AG09309 (cell line): ENCODE results near the gene DAW1.
"Not testable (repeated sequence)": the region's sequence is repeated elsewhere in the genome, so short reads cannot be mapped to it uniquely, and the experiment has no call there.

Experiments used
- DNase-seq: peaks from one replicate; pipeline ENCODE4 v3.0.0-alpha.2; 2010; ENCODE audit warnings: low read depth
- H3K4me3 ChIP-seq: 2 replicates; pipeline ENCODE4 v1.5.1; 2011; ENCODE audit warnings: mild to moderate bottlenecking, low read depth, low read length, moderate library complexity; ENCODE audit not compliant: control insufficient read depth
- TF ChIP-seq, protein P1 (sequence below): IDR thresholded peaks from 2 replicates; pipeline ENCODE4 v1.5.1; 2011; ENCODE audit warnings: mild to moderate bottlenecking, low read depth, low read length, inconsistent platforms; ENCODE audit not compliant: insufficient read depth, control insufficient read depth; ENCODE audit errors: missing control alignments

The DAW1 gene

DNA sequence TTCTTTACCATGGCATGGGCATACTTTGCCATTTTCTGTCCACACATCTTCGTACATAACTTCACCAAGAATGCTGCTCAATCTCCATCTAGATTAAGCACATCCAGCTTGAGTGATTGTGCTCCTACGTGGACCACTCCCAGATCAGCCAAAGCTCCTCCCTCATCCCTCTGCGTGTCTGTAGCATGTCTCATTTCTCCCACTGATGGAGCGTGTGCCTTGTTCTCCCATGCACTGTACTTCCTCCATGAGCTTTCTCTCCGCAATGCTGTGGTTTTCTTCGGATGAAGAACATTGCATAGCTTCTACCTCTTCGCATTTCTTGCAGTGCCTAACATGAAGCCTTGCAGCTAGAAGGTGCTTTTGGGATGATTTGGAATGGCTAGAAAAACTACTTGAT, 44.3 kb upstream of the DAW1 start:
- DNase-seq = no peak
- no peak overlapping the region for H3K4me3 ChIP-seq
- TF ChIP-seq, protein P1, sequence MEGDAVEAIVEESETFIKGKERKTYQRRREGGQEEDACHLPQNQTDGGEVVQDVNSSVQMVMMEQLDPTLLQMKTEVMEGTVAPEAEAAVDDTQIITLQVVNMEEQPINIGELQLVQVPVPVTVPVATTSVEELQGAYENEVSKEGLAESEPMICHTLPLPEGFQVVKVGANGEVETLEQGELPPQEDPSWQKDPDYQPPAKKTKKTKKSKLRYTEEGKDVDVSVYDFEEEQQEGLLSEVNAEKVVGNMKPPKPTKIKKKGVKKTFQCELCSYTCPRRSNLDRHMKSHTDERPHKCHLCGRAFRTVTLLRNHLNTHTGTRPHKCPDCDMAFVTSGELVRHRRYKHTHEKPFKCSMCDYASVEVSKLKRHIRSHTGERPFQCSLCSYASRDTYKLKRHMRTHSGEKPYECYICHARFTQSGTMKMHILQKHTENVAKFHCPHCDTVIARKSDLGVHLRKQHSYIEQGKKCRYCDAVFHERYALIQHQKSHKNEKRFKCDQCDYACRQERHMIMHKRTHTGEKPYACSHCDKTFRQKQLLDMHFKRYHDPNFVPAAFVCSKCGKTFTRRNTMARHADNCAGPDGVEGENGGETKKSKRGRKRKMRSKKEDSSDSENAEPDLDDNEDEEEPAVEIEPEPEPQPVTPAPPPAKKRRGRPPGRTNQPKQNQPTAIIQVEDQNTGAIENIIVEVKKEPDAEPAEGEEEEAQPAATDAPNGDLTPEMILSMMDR = no peak

DNA sequence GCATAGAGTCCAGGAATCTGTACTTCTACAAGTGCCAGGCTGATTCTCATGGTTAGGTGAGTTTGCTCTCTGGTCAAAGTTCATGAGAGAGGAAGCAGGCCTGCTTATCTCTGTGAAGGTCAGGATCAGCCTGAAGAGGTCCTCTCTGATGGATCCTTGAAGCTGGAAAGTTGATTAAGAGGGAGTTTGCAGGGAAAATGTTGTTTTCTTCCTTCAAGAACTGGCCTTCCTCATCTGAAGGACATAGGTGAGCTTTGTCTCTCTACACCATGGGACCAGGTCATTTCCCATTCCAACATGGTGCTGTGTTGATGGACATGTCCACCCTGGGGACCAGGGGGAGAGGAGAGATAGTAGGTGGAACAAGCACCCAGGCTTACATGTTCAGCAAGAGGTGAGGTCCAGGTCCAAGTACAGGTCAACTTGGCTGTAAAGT, 42.9 kb upstream of the DAW1 start:
- TF ChIP-seq, protein P1 = no peak
- no peak for DNase-seq

GRCh38 chr2:227829337-227829736, 42.1 kb upstream of the DAW1 start:
- no peak overlapping the region for H3K4me3 ChIP-seq
- no peak for DNase-seq
- TF ChIP-seq, protein P1 = no peak

More for the DNA sequence above, 42.9 kb upstream of the DAW1 start:
- no peak overlapping the region for H3K4me3 ChIP-seq

GRCh38 chr2:227834423-227834822, 37.0 kb upstream of the DAW1 start:
- no peak overlapping the region for H3K4me3 ChIP-seq
- TF ChIP-seq, protein P1 = no peak
- no peak for DNase-seq

GRCh38 chr2:227834916-227835650, 36.3 kb upstream of the DAW1 start:
- TF ChIP-seq, protein P1 = no peak
- no peak for DNase-seq

DNA sequence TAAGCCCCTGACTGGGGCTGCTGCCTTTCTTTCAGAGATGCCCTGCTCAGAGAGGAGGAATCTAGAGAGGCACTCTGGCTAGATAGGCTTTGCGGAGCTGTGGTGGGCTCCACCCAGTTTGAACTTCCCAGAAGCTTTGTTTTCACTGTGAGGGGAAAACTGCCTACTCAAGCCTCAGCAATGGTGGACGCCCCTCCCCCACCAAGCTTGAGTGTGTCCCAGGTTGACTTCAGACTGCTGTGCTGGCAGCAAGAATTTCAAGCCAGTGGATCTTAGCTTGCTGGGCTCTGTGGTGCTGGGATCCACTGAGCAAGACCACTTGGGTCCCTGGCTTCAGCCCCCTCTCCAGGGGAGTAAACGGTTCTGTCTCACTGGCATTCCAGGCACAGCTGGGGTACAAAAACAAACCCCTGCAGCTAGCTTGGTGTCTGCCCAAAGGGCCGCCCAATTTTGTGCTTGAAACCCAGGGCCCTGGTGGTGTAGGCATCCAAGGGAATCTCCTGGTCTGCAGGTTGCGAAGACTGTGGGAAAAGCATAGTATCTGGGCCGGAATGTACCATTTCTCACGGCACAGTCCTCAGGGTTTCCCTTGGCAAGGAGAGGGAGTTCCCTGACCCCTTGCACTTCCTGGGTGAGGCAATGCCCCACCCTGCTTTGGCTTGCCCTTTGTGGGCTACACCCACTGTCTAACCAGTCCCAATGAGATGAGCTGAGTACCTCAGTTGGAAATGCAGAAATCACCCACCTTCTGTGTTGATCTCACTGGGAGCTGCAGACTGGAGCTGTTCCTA, 31.9 kb upstream of the DAW1 start:
- not testable (repeated sequence) for DNase-seq, H3K4me3 ChIP-seq

More at GRCh38 chr2:227834916-227835650, 36.3 kb upstream of the DAW1 start:
- no peak overlapping the region for H3K4me3 ChIP-seq

DNA sequence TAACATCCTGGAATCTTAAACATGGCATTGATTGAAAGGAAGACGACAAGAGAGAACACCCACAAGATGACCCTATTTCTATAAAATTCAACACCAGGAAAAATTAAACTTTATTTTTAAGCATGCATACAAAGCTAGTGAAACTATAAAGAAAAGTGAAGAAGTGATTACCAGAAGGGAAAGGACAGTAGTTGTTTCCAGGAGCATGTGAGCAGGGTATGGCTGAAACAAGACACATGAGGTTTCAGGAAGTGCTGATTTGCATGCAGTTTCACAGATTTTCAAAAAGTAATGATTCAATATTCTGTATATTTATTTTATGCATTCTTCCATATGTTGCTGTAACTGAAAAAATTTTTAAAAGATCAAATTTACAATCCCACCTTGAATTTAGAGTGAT, 24.6 kb upstream of the DAW1 start:
- no peak for DNase-seq
- no peak overlapping the region for H3K4me3 ChIP-seq
- TF ChIP-seq, protein P1 = no peak
